ENCODE data around the gene RPL36AL.

GRCh38 chr14:49598189-49598484 lies 22.3 kb downstream of the RPL36AL start:
- TF ChIP-seq CTCF (IDR thresholded peaks at IDR 0.05; ENCODE audit: insufficient read depth, low read length), result no peak
- no peak for TF ChIP-seq REST (IDR thresholded peaks at IDR 0.05; ENCODE audit: insufficient replicate concordance, low read depth)
- no peak for TF ChIP-seq POLR2AphosphoS5 (IDR thresholded peaks at IDR 0.05; ENCODE audit: low read depth)
- no peak for TF ChIP-seq GABPA (IDR thresholded peaks at IDR 0.05; ENCODE audit: low read depth)
- no peak for TF ChIP-seq SPI1 (IDR thresholded peaks at IDR 0.05; ENCODE audit: borderline replicate concordance, low read depth)
